ENCODE data around the gene TSPO. TPM values are rescaled to one million over a fixed set of nuclear protein-coding genes. Genes with fewer than 3 reads are reported as not detected.

TSPO gene
- total RNA-seq, 4 donors from 2014 or later, result 101 to 174 (median 113) TPM

- no peak for TF ChIP-seq CTCF (IDR thresholded peaks at IDR 0.05 in 4 of 5, conservative IDR thresholded peaks at IDR 0.05 in 1 of 5)
- TF ChIP-seq POLR2A (IDR thresholded peaks at IDR 0.05), result no peak
- in situ Hi-C loops (cut with MboI; ENCODE audit: low sequenced_read_pairs in 4 of 4), result no loop called here
- intact Hi-C loops (cut with DNase I; ENCODE audit: low total_unique reads), result no loop called here
- DNase-seq, result no peak
- no peak overlapping the region for H3K4me3 ChIP-seq
- peaks cover 0 to 46% of the 10 kb centered on the region in 2 donors for H3K36me3 ChIP-seq
- no peak overlapping the region for H3K27ac ChIP-seq
- H3K27me3 ChIP-seq, result no peaks in the 10 kb centered on the region
- H3K4me1 ChIP-seq, result no peaks in the 10 kb centered on the region
- ATAC-seq, result no peak
- H3K9me3 ChIP-seq, result no peaks in the 10 kb centered on the region
Observed at GRCh38 chr22:43168471-43169309, 17.3 kb downstream of the TSPO start.

DNA sequence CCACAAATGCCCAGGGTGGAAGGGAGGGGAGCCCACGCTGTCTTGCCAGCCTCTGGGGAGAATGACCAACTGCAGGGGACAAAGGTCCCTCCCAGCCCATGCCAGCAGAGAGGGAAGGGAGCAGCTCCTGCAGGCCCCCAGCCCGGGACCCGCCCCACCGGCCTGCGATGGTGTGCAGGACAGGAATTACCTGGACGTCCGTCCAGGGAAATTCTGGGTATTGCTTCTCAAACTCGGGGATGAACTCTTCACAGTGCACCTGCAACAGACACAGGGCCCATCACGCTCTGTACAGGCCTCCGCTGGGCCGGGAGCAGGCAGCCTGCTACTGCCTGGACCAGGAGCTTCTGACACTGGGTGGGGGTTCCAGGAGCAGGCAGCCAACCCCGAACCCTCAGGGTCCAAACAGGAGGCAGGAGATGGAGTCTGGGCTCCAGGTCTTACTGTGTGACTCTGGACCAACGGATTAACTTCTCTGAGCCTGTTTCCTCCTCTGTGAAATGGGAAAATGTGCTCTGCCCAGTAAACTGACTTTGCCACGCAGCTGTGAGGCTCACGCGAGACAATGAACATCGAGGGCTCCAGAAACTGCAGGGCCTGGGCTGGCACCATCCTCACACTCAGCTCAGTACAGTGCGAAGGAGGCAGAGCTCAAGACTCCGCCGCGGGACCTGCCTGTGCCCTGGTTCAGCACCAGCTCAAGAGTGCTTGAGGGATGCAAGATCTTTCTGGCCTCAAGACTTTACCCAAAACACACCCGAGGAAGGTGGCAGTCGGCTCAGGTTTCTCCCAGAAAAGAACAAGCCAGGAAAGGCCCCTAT lies 18.2 kb downstream of the TSPO start:
- ATAC-seq, result no peak
- Histone ChIP-seq H3K4me1 (no peaks in the 10 kb centered on the region), H3K27me3 (no peaks in the 10 kb centered on the region), H3K9me3 (no peaks in the 10 kb centered on the region), H3K36me3 (peaks cover 0 to 54% of the 10 kb centered on the region in 2 donors), H3K4me3 (no peak overlapping the region), H3K27ac (no peak overlapping the region)
- intact Hi-C loops (cut with DNase I; ENCODE audit: low total_unique reads), result no loop called here
- in situ Hi-C loops (cut with MboI; ENCODE audit: low sequenced_read_pairs in 4 of 4), result no loop called here
- no peak for TF ChIP-seq CTCF (IDR thresholded peaks at IDR 0.05 in 4 of 5, conservative IDR thresholded peaks at IDR 0.05 in 1 of 5)
- TF ChIP-seq POLR2A (IDR thresholded peaks at IDR 0.05), result no peak
- no peak for DNase-seq

GRCh38 chr22:43170131-43170480 lies 18.7 kb downstream of the TSPO start:
- TF ChIP-seq POLR2A (IDR thresholded peaks at IDR 0.05), result no peak
- no peak for TF ChIP-seq CTCF (IDR thresholded peaks at IDR 0.05 in 4 of 5, conservative IDR thresholded peaks at IDR 0.05 in 1 of 5)
- no peaks in the 10 kb centered on the region for H3K4me1 ChIP-seq
- H3K27me3 ChIP-seq, result no peaks in the 10 kb centered on the region
- H3K4me3 ChIP-seq, result no peak overlapping the region
- H3K36me3 ChIP-seq, result peaks cover 0 to 60% of the 10 kb centered on the region in 2 donors
- in situ Hi-C loops (cut with MboI; ENCODE audit: low sequenced_read_pairs in 4 of 4), result no loop called here
- ATAC-seq (no peak), DNase-seq (no peak)
- no peaks in the 10 kb centered on the region for H3K9me3 ChIP-seq
- intact Hi-C loops (cut with DNase I; ENCODE audit: low total_unique reads), result no loop called here
- H3K27ac ChIP-seq, result no peak overlapping the region

- Histone ChIP-seq H3K27ac (no peak overlapping the region), H3K4me3 (no peak overlapping the region), H3K36me3 (peaks cover 0 to 68% of the 10 kb centered on the region in 2 donors), H3K4me1 (no peaks in the 10 kb centered on the region), H3K9me3 (no peaks in the 10 kb centered on the region), H3K27me3 (no peaks in the 10 kb centered on the region)
- in situ Hi-C loops (cut with MboI; ENCODE audit: low sequenced_read_pairs in 4 of 4), result no loop called here
- intact Hi-C loops (cut with DNase I; ENCODE audit: low total_unique reads), result no loop called here
- no peak for TF ChIP-seq CTCF (IDR thresholded peaks at IDR 0.05 in 4 of 5, conservative IDR thresholded peaks at IDR 0.05 in 1 of 5)
- TF ChIP-seq POLR2A (IDR thresholded peaks at IDR 0.05), result no peak
- DNase-seq (no peak), ATAC-seq (no peak)
Observed at GRCh38 chr22:43171019-43171491, 19.7 kb downstream of the TSPO start.
